Endothelial cell of umbilical vein (primary cell): ENCODE data around the gene TRAF3IP1. TPM values are rescaled to one million over a fixed set of nuclear protein-coding genes. Genes with fewer than 3 reads are reported as not detected.

Source experiments
- BruUV-seq: library from RNA; stranded (reverse); fragments of 400-500 nt; replicated peaks from 2 replicates; lab custom pipeline; 2021; lab: Mats Ljungman, UMichigan
- CTCF ChIA-PET: fragments of 300-600, 350-600 bp; sonication (Branson Sonifier 250); formaldehyde crosslinking; loops from one replicate; lab custom pipeline; 2021; ENCODE audit warnings: antibody characterized with exemption, inconsistent platforms; lab: Charles Lee
- POLR2A ChIA-PET: fragments of 300-600, 350-600 bp; sonication (Branson Sonifier 250); formaldehyde crosslinking; loops from one replicate; lab custom pipeline; 2021; ENCODE audit warnings: antibody characterized with exemption, inconsistent platforms; lab: Charles Lee
- DNase-seq: peaks from one replicate; pipeline ENCODE4 v3.0.0-alpha.2; 2011; ENCODE audit warnings: low read depth, low spot score
- FAIRE-seq: peaks from 2 replicates; lab custom pipeline; 2011; peaks lifted over from hg19 to GRCh38; lab: Jason Lieb, UNC
- H2AFZ ChIP-seq: 2 replicates; pipeline ENCODE4 v1.6.0; 2012; ENCODE audit warnings: low read depth, low read length, control low read depth, inconsistent platforms
- H3K27ac ChIP-seq: 2 replicates; pipeline ENCODE4 v1.5.1; 2011; ENCODE audit warnings: low read depth, mild to moderate bottlenecking, control low read depth, low read length, moderate library complexity; ENCODE audit not compliant: insufficient read depth
- H3K27me3 ChIP-seq, 2 experiments: 2 replicates each; pipeline versions ENCODE4 v1.6.0 to v1.6.1; 2011; ENCODE audit warnings: low read length in 2 of 2, mixed read lengths in 1 of 2; ENCODE audit not compliant: control insufficient read depth in 2 of 2, insufficient read depth in 2 of 2
- H3K36me3 ChIP-seq, 2 experiments: 2 replicates in 1 of 2; 3 replicates in 1 of 2; pipeline ENCODE4 v1.5.1; 2011; ENCODE audit warnings: low read length in 2 of 2, mild to moderate bottlenecking in 1 of 2, moderate library complexity in 1 of 2; ENCODE audit not compliant: control insufficient read depth in 2 of 2, insufficient read depth in 2 of 2; ENCODE audit errors: extremely low read depth in 1 of 2
- H3K4me1 ChIP-seq: 3 replicates; pipeline ENCODE4 v1.5.1; 2011; ENCODE audit warnings: mild to moderate bottlenecking, low read length; ENCODE audit not compliant: control insufficient read depth, insufficient read depth; ENCODE audit errors: extremely low read depth
- H3K4me2 ChIP-seq: 2 replicates; pipeline ENCODE4 v1.6.1; 2011; ENCODE audit warnings: low read length, control low read depth, mixed read lengths; ENCODE audit not compliant: insufficient read depth
- H3K4me3 ChIP-seq, 3 experiments: fragments of 200-600 bp in 1 of 3; sonication (generic), shearing (Covaris generic) in 1 of 3; replicated peaks in 1 of 3; 2 replicates each; pipeline ENCODE4 v1.5.1; 2011 to 2016; ENCODE audit warnings: control low read depth in 3 of 3, low read length in 3 of 3, mild to moderate bottlenecking in 2 of 3, inconsistent platforms in 1 of 3, low read depth in 1 of 3, moderate library complexity in 1 of 3; ENCODE audit not compliant: insufficient read depth in 1 of 3
- H3K79me2 ChIP-seq: 2 replicates; pipeline ENCODE4 v1.6.0; 2012; ENCODE audit warnings: low read length, inconsistent platforms; ENCODE audit not compliant: control insufficient read depth, insufficient read depth
- H3K9ac ChIP-seq: replicated peaks from 2 replicates; pipeline ENCODE3; 2011; ENCODE audit warnings: low read length, control low read depth; ENCODE audit not compliant: insufficient read depth; ENCODE audit errors: extremely low read depth
- H3K9me1 ChIP-seq: replicated peaks from 3 replicates; pipeline ENCODE4 v1.6.0; 2011; ENCODE audit warnings: mild to moderate bottlenecking, low read length; ENCODE audit not compliant: control insufficient read depth, insufficient read depth; ENCODE audit errors: extremely low read depth
- H3K9me3 ChIP-seq: replicated peaks from 2 replicates; pipeline ENCODE4 v1.5.1; 2012; ENCODE audit warnings: low read length, inconsistent platforms; ENCODE audit not compliant: control insufficient read depth, insufficient read depth
- H4K20me1 ChIP-seq: replicated peaks from 2 replicates; pipeline ENCODE3; 2011; ENCODE audit warnings: mild to moderate bottlenecking, low read length; ENCODE audit not compliant: control insufficient read depth, insufficient read depth; ENCODE audit errors: extremely low read depth
- EZH2 ChIP-seq: IDR thresholded peaks from 2 replicates; pipeline ENCODE4 v1.6.1; 2012; ENCODE audit warnings: borderline replicate concordance, low read depth, mild to moderate bottlenecking, moderate library complexity, low read length, inconsistent platforms; ENCODE audit not compliant: severe bottlenecking
- FOS ChIP-seq: IDR thresholded peaks from 2 replicates; pipeline ENCODE4 v1.6.1; 2011; ENCODE audit warnings: mild to moderate bottlenecking, low read length, moderate library complexity, borderline replicate concordance; ENCODE audit not compliant: insufficient read depth
- GATA2 ChIP-seq: IDR thresholded peaks from 2 replicates; pipeline ENCODE4 v1.7.0; 2011; ENCODE audit warnings: low read depth, mild to moderate bottlenecking, moderate library complexity, mixed read lengths, low read length; ENCODE audit not compliant: insufficient read length, insufficient read depth
- JUN ChIP-seq: IDR thresholded peaks from 2 replicates; pipeline ENCODE4 v1.6.1; 2011; ENCODE audit warnings: borderline replicate concordance, low read depth; ENCODE audit not compliant: insufficient read length, insufficient read depth
- MAX ChIP-seq: IDR thresholded peaks from 2 replicates; pipeline ENCODE4 v1.6.1; 2011; ENCODE audit not compliant: insufficient read depth, insufficient read length
- MYC ChIP-seq: IDR thresholded peaks from one replicate; pipeline ENCODE4 v1.6.1; 2011; ENCODE audit warnings: mild to moderate bottlenecking, low read depth, low read length
- POLR2A ChIP-seq: IDR thresholded peaks from 2 replicates; pipeline ENCODE4 v1.6.1; 2012; ENCODE audit warnings: low read depth, mild to moderate bottlenecking, control low read depth, low read length
- POLR2AphosphoS5 ChIP-seq: IDR thresholded peaks from 2 replicates; pipeline ENCODE4 v1.6.1; 2012; ENCODE audit warnings: low read depth, mild to moderate bottlenecking, control low read depth, low read length, moderate library complexity; ENCODE audit not compliant: insufficient read depth
- dilution Hi-C: fragments of 300-500 bp; cut with MboI; formaldehyde crosslinking; loops from one replicate; pipeline ENCODE4 v1.15.0; 2019; ENCODE audit warnings: low sequenced_read_pairs; ENCODE audit not compliant: extremely low pct_ligation_motif_present
- intact Hi-C: fragments of 100-400 bp; cut with micrococcal nuclease; formaldehyde crosslinking; loops from one replicate; pipeline ENCODE4 v1.10.0; 2022
- polyA plus RNA-seq, 4 experiments: library from polyadenylated mRNA; depleted of rRNA in 3 of 4; stranded (reverse) in 3 of 4; unstranded in 1 of 4; fragments of >200 nt; gene quantifications; 2 replicates each; pipeline versions ENCODE4 v1.2.1 to v1.2.3, GENCODE V29; 2011 to 2012; ENCODE audit warnings: missing spikeins in 1 of 4
- total RNA-seq: library from RNA; stranded (reverse); gene quantifications from 2 replicates; pipeline ENCODE4 v1.2.3, GENCODE V29; 2021
- TF ChIP-seq, protein P1 (sequence below), 2 donors: IDR thresholded peaks; 1 replicate in 1 of 2; 2 replicates in 1 of 2; pipeline ENCODE4 v1.5.1; 2011; ENCODE audit warnings: low read length in 2 of 2, mild to moderate bottlenecking in 2 of 2, moderate library complexity in 2 of 2, control low read depth in 1 of 2, inconsistent platforms in 1 of 2, low read depth in 1 of 2; ENCODE audit not compliant: insufficient read depth in 1 of 2; ENCODE audit errors: extremely low read depth in 1 of 2

Gene TRAF3IP1
- total and polyA plus RNA-seq, 2 donors (not counting 3 experiments of a cell fraction or from before 2014, with no cell fraction given) = 3.4 to 15.9 TPM

DNA sequence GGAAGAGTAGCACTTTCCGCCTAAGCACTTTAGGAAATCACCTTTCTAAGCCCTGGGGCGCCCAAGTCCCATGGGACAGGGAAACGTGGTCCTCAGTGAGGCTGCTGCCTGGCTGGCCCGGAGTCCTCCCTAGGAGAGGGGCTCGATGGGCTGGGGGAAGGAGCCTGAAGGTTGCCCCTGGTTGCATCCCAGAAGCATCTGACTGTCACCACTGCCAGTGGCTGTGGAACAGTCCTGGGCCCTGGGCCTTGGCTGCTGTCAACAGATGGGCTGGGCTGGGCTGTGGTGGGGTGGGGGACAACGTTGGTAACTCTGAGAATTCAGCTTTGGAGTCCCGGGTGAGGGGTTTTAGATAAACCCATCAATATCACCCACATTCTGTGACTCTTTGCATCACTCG, 128.9 kb downstream of the TRAF3IP1 start:
- Histone ChIP-seq H3K36me3 (peaks cover 3 to 14% of the 10 kb centered on the region in 2 experiments), H2AFZ (no peak overlapping the region), H3K27me3 (no peaks in the 10 kb centered on the region), H3K27ac (no peak overlapping the region), H3K9ac (no peak overlapping the region), H4K20me1 (no peaks in the 10 kb centered on the region), H3K4me3 (no peak overlapping the region), H3K79me2 (peaks cover 2% of the 10 kb centered on the region), H3K9me1 (no peaks in the 10 kb centered on the region), H3K4me2 (no peak overlapping the region), H3K9me3 (no peaks in the 10 kb centered on the region), H3K4me1 (no peaks in the 10 kb centered on the region)
- no TSS peak for BruUV-seq
- intact Hi-C loops (no loop called here), dilution Hi-C loops (no loop called here)
- ChIA-PET POLR2A (no interaction called here), CTCF (interaction anchor here (0.7 to 2.0 kb wide), 2 partner anchors 12 to 78 kb away, joined by 5 to 7 read pairs; no protein-coding TSS in a partner anchor)
- FAIRE-seq = no peak
- no peak for DNase-seq
- TF ChIP-seq MAX (no peak), MYC (no peak), GATA2 (no peak), JUN (no peak), POLR2AphosphoS5 (no peak), FOS (no peak), POLR2A (no peak), EZH2 (no peak)
- TF ChIP-seq, protein P1, sequence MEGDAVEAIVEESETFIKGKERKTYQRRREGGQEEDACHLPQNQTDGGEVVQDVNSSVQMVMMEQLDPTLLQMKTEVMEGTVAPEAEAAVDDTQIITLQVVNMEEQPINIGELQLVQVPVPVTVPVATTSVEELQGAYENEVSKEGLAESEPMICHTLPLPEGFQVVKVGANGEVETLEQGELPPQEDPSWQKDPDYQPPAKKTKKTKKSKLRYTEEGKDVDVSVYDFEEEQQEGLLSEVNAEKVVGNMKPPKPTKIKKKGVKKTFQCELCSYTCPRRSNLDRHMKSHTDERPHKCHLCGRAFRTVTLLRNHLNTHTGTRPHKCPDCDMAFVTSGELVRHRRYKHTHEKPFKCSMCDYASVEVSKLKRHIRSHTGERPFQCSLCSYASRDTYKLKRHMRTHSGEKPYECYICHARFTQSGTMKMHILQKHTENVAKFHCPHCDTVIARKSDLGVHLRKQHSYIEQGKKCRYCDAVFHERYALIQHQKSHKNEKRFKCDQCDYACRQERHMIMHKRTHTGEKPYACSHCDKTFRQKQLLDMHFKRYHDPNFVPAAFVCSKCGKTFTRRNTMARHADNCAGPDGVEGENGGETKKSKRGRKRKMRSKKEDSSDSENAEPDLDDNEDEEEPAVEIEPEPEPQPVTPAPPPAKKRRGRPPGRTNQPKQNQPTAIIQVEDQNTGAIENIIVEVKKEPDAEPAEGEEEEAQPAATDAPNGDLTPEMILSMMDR (IDR thresholded peaks at IDR 0.05; ENCODE audit: extremely low read depth in 1 of 2, insufficient read depth in 1 of 2, low read depth in 1 of 2, low read length in 2 of 2) = no peak
